PC-3 (cell line): ENCODE measurements around the gene CLINT1.

Experiments used
- EZH2 ChIP-seq: fragments of 300-600 bp; sonication (generic); IDR thresholded peaks from one replicate; pipeline ENCODE4 v1.6.1; 2017; ENCODE audit warnings: antibody characterized with exemption, mild to moderate bottlenecking, low read length; ENCODE audit not compliant: unreplicated experiment
- EZH2phosphoT487 ChIP-seq: fragments of 300-600 bp; sonication (generic); IDR thresholded peaks from 2 replicates; pipeline ENCODE4 v1.6.1; 2018; ENCODE audit warnings: mild to moderate bottlenecking, antibody characterized with exemption, low read length, borderline replicate concordance
- TF ChIP-seq, protein P1 (sequence below): fragments of 300-600 bp; sonication (generic); conservative IDR thresholded peaks from 2 replicates; pipeline ENCODE4 v1.5.1; 2017; ENCODE audit warnings: antibody characterized with exemption, low read depth, mild to moderate bottlenecking, low read length

DNA sequence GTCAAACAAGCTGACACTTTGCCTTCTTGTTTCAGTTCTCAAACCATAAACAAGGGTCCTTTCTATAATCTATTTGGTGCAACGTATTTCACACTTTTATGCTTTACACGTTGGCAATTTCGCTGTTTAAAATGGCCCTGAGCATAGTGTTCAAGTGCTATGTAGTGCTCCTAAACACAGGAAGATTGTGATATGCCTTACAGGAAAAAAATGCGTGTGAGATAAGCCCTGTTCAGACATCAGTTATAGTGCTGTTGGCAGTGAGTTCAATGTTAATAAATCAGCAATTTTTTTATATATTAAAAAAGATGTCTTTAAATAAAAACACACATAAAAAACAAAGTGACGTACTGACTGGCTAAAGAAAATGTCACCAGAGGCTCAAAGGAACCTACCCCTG is 23.9 kb downstream of the CLINT1 start:
- TF ChIP-seq, protein P1, sequence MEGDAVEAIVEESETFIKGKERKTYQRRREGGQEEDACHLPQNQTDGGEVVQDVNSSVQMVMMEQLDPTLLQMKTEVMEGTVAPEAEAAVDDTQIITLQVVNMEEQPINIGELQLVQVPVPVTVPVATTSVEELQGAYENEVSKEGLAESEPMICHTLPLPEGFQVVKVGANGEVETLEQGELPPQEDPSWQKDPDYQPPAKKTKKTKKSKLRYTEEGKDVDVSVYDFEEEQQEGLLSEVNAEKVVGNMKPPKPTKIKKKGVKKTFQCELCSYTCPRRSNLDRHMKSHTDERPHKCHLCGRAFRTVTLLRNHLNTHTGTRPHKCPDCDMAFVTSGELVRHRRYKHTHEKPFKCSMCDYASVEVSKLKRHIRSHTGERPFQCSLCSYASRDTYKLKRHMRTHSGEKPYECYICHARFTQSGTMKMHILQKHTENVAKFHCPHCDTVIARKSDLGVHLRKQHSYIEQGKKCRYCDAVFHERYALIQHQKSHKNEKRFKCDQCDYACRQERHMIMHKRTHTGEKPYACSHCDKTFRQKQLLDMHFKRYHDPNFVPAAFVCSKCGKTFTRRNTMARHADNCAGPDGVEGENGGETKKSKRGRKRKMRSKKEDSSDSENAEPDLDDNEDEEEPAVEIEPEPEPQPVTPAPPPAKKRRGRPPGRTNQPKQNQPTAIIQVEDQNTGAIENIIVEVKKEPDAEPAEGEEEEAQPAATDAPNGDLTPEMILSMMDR: no peak
- TF ChIP-seq EZH2 (no peak), EZH2phosphoT487 (no peak)
